Smooth muscle cell (in vitro differentiated cells): ENCODE data around the gene CPAMD8. TPM values are rescaled to one million over a fixed set of nuclear protein-coding genes. Genes with fewer than 3 reads are reported as not detected.
"Not testable (repeated sequence)": the region's sequence is repeated elsewhere in the genome, so short reads cannot be mapped to it uniquely, and the experiment has no call there.

Source experiments
- DNase-seq: peaks from one replicate; lab custom pipeline; 2025; ENCODE audit not compliant: unreplicated experiment; lab: John Stamatoyannopoulos, UW
- H2AFZ ChIP-seq: fragments of 200-600 bp; sonication (generic); 2 replicates; pipeline ENCODE4 v1.6.0; 2016; ENCODE audit warnings: antibody characterized with exemption, low read depth, mild to moderate bottlenecking
- H3F3A ChIP-seq: fragments of 200-600 bp; sonication (generic); 2 replicates; pipeline ENCODE4 v1.6.0; 2017; ENCODE audit warnings: antibody characterized with exemption, low read depth
- H3K27ac ChIP-seq: fragments of 200-600 bp; sonication (generic); 2 replicates; pipeline ENCODE4 v1.5.1; 2016; ENCODE audit warnings: low read depth, mild to moderate bottlenecking
- H3K27me3 ChIP-seq: fragments of 200-600 bp; sonication (generic); 2 replicates; pipeline ENCODE4 v1.6.1; 2016; ENCODE audit warnings: low read depth, mild to moderate bottlenecking
- H3K36me3 ChIP-seq: fragments of 200-600 bp; sonication (generic); 2 replicates; pipeline ENCODE4 v1.5.1; 2016; ENCODE audit warnings: low read depth
- H3K4me1 ChIP-seq: fragments of 200-600 bp; sonication (generic); 2 replicates; pipeline ENCODE4 v1.5.1; 2016; ENCODE audit warnings: low read depth
- H3K4me2 ChIP-seq: fragments of 200-600 bp; sonication (generic); 2 replicates; pipeline ENCODE4 v1.6.0; 2016; ENCODE audit warnings: mild to moderate bottlenecking
- H3K4me3 ChIP-seq: fragments of 200-600 bp; sonication (generic); 2 replicates; pipeline ENCODE4 v1.5.1; 2016; ENCODE audit warnings: mild to moderate bottlenecking
- H3K79me2 ChIP-seq: fragments of 200-600 bp; sonication (generic); 2 replicates; pipeline ENCODE4 v1.6.0; 2016; ENCODE audit warnings: low read depth, mild to moderate bottlenecking
- H3K9ac ChIP-seq: fragments of 200-600 bp; sonication (generic); 2 replicates; pipeline ENCODE4 v1.6.0; 2016; ENCODE audit warnings: low read depth
- H3K9me3 ChIP-seq: fragments of 200-600 bp; sonication (generic); replicated peaks from 2 replicates; pipeline ENCODE4 v1.5.1; 2016; ENCODE audit warnings: low read depth
- H4K20me1 ChIP-seq: fragments of 200-600 bp; sonication (generic); 2 replicates; pipeline ENCODE4 v1.6.0; 2016; ENCODE audit warnings: low read depth
- WGBS: methylation state at CpG from one replicate; pipeline ENCODE4 v1.1.7; 2016; ENCODE audit warnings: low lambda C conversion rate; 5-methylcytosine and 5-hydroxymethylcytosine counted together
- polyA plus RNA-seq: library from polyadenylated mRNA; unstranded; fragments of >200 nt; fragmentation: Nextera tagmentation; extraction: Ambion mirVana; gene quantifications from 2 replicates; pipeline ENCODE4 v1.2.1, GENCODE V29; 2016
- total RNA-seq: library from RNA; depleted of rRNA; stranded (reverse); fragments of >200 nt; gene quantifications from 2 replicates; pipeline ENCODE4 v1.2.3, GENCODE V29; 2014
- TF ChIP-seq, protein P1 (sequence below): fragments of 200-600 bp; sonication (generic); IDR thresholded peaks from 2 replicates; pipeline ENCODE4 v1.5.1; 2017; ENCODE audit warnings: borderline replicate concordance, mild to moderate bottlenecking, antibody characterized with exemption; ENCODE audit not compliant: insufficient read depth, poor library complexity, severe bottlenecking

CPAMD8 gene
- total and polyA plus RNA-seq, 2 experiments from 2014 or later = 0.81 to 9.4 TPM

DNA sequence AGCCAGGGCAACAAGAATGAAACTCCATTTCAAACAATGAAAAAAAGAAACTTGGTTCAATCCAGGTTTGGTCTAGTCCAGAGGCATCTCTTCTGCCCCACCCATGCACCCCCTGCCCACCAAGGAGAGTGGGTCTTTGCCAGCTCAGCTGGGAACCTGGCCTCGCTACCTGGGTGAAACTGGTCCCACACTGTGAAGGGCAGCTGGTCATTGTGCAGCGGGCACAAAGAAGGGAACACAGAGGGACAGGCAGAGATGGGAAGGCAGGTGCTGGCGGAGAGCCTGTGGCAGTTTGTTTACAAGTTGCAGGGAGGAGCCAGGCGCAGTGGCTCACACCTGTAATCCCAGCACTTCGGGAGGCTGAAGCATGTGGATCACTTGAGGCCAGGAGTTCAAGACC, 50.2 kb downstream of the CPAMD8 start:
- TF ChIP-seq, protein P1, sequence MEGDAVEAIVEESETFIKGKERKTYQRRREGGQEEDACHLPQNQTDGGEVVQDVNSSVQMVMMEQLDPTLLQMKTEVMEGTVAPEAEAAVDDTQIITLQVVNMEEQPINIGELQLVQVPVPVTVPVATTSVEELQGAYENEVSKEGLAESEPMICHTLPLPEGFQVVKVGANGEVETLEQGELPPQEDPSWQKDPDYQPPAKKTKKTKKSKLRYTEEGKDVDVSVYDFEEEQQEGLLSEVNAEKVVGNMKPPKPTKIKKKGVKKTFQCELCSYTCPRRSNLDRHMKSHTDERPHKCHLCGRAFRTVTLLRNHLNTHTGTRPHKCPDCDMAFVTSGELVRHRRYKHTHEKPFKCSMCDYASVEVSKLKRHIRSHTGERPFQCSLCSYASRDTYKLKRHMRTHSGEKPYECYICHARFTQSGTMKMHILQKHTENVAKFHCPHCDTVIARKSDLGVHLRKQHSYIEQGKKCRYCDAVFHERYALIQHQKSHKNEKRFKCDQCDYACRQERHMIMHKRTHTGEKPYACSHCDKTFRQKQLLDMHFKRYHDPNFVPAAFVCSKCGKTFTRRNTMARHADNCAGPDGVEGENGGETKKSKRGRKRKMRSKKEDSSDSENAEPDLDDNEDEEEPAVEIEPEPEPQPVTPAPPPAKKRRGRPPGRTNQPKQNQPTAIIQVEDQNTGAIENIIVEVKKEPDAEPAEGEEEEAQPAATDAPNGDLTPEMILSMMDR = no peak
- WGBS = 92% methylated on average over 5 of the region's 5 CpGs

DNA sequence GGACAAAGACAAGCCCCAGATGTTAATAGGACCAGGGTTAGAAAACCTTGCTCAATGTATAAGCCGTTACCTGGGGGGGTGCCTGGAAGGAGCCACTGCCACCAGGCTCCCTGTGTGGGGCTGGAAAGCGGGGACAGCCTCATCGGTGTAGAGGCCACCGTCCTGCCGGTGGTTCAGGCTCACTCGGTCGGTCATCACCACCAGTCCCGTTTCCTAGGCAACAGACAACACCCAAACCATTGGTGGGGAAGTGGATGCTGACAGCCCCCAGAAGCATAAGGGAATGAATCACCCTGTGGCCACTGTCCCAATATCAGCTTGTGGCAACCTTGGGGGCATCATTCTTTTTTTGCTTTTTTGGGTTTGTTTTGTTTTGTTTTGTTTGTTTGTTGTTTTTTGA, 55.8 kb downstream of the CPAMD8 start:
- no peak overlapping the region for H3K4me2 ChIP-seq
- H3K27ac ChIP-seq = no peak overlapping the region
- no peaks in the 10 kb centered on the region for H3K36me3 ChIP-seq
- H3K27me3 ChIP-seq = no peaks in the 10 kb centered on the region
- TF ChIP-seq, protein P1 = no peak
- no peak for DNase-seq
- 85% methylated on average over 8 of the region's 8 CpGs for WGBS
- no peaks in the 10 kb centered on the region for H3K79me2 ChIP-seq
- no peak overlapping the region for H3K9ac ChIP-seq
- no peaks in the 10 kb centered on the region for H3F3A ChIP-seq
- no peak overlapping the region for H3K4me3 ChIP-seq
- no peak overlapping the region for H2AFZ ChIP-seq
- peaks cover 7% of the 10 kb centered on the region for H3K9me3 ChIP-seq
- no peaks in the 10 kb centered on the region for H3K4me1 ChIP-seq
- no peaks in the 10 kb centered on the region for H4K20me1 ChIP-seq

More for the DNA sequence above, 50.2 kb downstream of the CPAMD8 start:
- H3K9ac ChIP-seq = no peak overlapping the region
- no peaks in the 10 kb centered on the region for H3F3A ChIP-seq
- H3K4me3 ChIP-seq = no peak overlapping the region
- H4K20me1 ChIP-seq = no peaks in the 10 kb centered on the region
- no peaks in the 10 kb centered on the region for H3K79me2 ChIP-seq
- H3K27ac ChIP-seq = no peak overlapping the region
- no peaks in the 10 kb centered on the region for H3K27me3 ChIP-seq
- no peaks in the 10 kb centered on the region for H3K4me1 ChIP-seq
- H3K36me3 ChIP-seq = no peaks in the 10 kb centered on the region
- H2AFZ ChIP-seq = no peak overlapping the region
- H3K9me3 ChIP-seq = no peaks in the 10 kb centered on the region
- DNase-seq = no peak
- no peak overlapping the region for H3K4me2 ChIP-seq

DNA sequence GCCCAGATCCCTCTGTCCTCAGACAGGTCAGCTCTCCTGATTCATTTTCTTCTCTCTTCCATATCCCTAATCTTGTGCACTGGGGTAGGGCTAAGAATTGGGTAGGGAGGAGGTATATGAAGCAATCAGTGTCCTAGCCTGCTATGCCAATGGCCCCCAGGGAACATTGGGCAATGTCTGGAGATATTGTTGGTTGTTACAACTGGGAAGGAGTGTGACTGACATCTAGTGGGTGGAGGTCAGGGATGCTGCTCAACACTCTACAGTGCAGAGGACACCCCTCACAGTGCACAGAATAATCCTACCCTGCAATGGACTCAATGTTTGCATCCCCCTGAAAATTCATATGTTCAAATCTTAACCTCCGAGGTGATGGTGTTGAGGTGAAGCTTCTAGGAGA, 57.5 kb downstream of the CPAMD8 start:
- no peak for DNase-seq

DNA sequence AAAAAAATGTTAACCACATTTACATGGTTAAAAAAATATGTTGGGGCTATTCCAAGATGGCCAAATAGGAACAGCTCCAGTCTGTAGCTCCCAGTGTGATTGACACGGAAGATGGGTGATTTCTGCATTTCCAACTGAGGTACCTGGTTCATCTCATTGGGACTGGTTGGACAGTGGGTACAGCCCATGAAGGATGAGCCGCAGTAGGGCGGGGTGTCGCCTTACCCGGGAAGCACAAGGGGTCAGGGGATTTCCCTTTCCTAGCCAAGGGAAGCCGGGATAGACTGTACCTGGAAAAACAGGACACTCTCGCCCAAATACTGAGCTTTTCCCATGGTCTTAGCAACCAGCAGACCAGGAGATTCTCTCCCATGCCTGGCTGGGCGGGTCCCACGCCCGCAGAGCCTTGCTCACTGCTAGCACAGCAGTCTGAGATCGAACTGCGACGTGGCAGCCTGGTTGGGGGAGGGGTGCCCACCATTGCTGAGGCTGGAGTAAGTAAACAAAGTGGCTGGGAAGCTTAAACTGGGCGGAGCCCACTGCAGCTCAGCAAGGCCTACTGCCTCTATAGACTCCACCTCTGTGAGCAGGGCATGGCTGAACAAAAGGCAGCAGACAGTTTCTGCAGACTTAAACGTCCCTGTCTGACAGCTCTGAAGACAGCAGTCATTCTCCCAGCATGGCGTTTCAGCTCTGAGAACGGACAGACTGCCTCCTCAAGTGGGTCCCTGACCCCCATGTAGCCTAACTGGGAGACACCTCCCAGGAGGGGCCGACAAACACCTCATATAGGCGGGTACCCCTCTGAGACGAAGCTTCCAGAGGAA, 65.4 kb downstream of the CPAMD8 start:
- not testable (repeated sequence) for H3K9me3 ChIP-seq, H3K36me3 ChIP-seq, DNase-seq, H3K79me2 ChIP-seq, H3K9ac ChIP-seq, H3K4me1 ChIP-seq, H3K27me3 ChIP-seq, H3K4me2 ChIP-seq, H2AFZ ChIP-seq, H3K27ac ChIP-seq, H3F3A ChIP-seq, H3K4me3 ChIP-seq, H4K20me1 ChIP-seq
- 64% methylated on average over 20 of the region's 20 CpGs for WGBS

More for the DNA sequence above, 57.5 kb downstream of the CPAMD8 start:
- Histone ChIP-seq H3K27ac (no peak overlapping the region), H3K9ac (no peak overlapping the region), H3K4me3 (no peak overlapping the region), H2AFZ (no peak overlapping the region), H3K4me1 (no peaks in the 10 kb centered on the region), H3K79me2 (no peaks in the 10 kb centered on the region), H3K9me3 (peaks cover 7% of the 10 kb centered on the region), H4K20me1 (no peaks in the 10 kb centered on the region), H3K4me2 (no peak overlapping the region), H3K27me3 (no peaks in the 10 kb centered on the region), H3F3A (no peaks in the 10 kb centered on the region), H3K36me3 (no peaks in the 10 kb centered on the region)
- TF ChIP-seq, protein P1 = no peak
- 95% methylated on average over 1 of the region's 1 CpG for WGBS

DNA sequence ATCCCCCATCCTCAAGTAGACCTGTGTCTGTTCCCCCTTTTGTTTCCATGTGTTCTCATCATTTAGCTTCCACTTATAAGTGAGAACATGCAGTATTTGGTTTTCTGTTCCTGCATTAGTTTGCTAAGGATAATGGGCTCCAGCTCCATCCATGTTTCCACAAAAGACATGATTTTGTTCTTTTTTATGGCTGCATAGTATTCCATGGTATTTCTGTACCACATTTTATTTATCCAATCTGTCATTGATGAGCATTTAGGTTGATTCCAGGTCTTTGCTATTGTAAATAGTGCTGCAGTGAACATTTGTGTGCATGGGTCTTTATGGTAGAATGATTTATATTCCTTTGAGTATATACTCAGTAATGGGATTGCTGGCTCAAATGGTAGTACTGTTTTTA, 68.3 kb downstream of the CPAMD8 start:
- H3K4me3 ChIP-seq, H3K9ac ChIP-seq, H3K27me3 ChIP-seq, H3K36me3 ChIP-seq, H3K9me3 ChIP-seq, DNase-seq, H4K20me1 ChIP-seq, H3K4me1 ChIP-seq, H3K79me2 ChIP-seq, H3K27ac ChIP-seq, H2AFZ ChIP-seq, H3K4me2 ChIP-seq, H3F3A ChIP-seq: not testable (repeated sequence)
